Sigmoid colon (tissue), 7 donors: ENCODE measurements around the gene FER1L5. TPM values are rescaled to one million over a fixed set of nuclear protein-coding genes. Genes with fewer than 3 reads are reported as not detected.

Source experiments
- DNase-seq: peaks from one replicate; pipeline ENCODE4 v3.0.0-alpha.2; 2019
- H3K27ac ChIP-seq, 4 donors: fragments of 200-600 bp; sonication (generic); one replicate each; pipeline ENCODE4 v1.5.1; 2016 to 2019; ENCODE audit warnings: mild to moderate bottlenecking in 1 of 4
- H3K27me3 ChIP-seq, 3 donors: fragments of 200-600 bp; sonication (generic); one replicate each; pipeline ENCODE4 v1.5.1; 2019; ENCODE audit warnings: mild to moderate bottlenecking in 1 of 3
- H3K36me3 ChIP-seq, 4 donors: fragments of 200-600 bp; sonication (generic); one replicate each; pipeline ENCODE4 v1.5.1; 2016 to 2019
- H3K4me1 ChIP-seq, 4 donors: fragments of 200-600 bp; sonication (generic); one replicate each; pipeline ENCODE4 v1.5.1; 2017 to 2019
- H3K4me3 ChIP-seq, 4 donors: fragments of 200-600 bp; sonication (generic); one replicate each; pipeline ENCODE4 v1.5.1; 2017 to 2019; ENCODE audit warnings: mild to moderate bottlenecking in 2 of 4, moderate library complexity in 1 of 4
- H3K9me3 ChIP-seq, 4 donors: fragments of 200-600 bp in 3 of 4; sonication (generic) in 3 of 4; one replicate each; pipeline versions ENCODE4 v1.5.1 to v1.6.1; 2013 to 2019
- EP300 ChIP-seq, 4 donors: sonication (generic); formaldehyde crosslinking; IDR thresholded peaks; one replicate each; pipeline ENCODE4 v1.6.1; 2017; ENCODE audit warnings: antibody characterized with exemption in 4 of 4
- POLR2A ChIP-seq, 2 donors: fragments of 450-650 bp; IDR thresholded peaks; one replicate each; pipeline ENCODE4 v1.6.1; 2016; ENCODE audit warnings: antibody characterized with exemption in 2 of 2, mild to moderate bottlenecking in 2 of 2, moderate library complexity in 2 of 2
- POLR2AphosphoS5 ChIP-seq, 4 donors: sonication (generic); formaldehyde crosslinking; IDR thresholded peaks; one replicate each; pipeline ENCODE4 v1.6.1; 2017; ENCODE audit warnings: antibody characterized with exemption in 4 of 4
- WGBS, 2 donors: extraction: QIAGEN DNeasy Blood & Tissue Kit; methylation state at CpG; one replicate each; pipeline ENCODE4 v1.1.7; 2013; 5-methylcytosine and 5-hydroxymethylcytosine counted together
- intact Hi-C: fragments of 100-400 bp; cut with DNase I; formaldehyde crosslinking; loops from one replicate; pipeline ENCODE4 v1.15.1; 2023
- polyA plus RNA-seq, 3 donors: library from polyadenylated mRNA; stranded (reverse); fragments of 200-250 nt; gene quantifications; one replicate each; pipeline ENCODE4 v1.2.3, GENCODE V29; 2013
- total RNA-seq, 4 donors: library from RNA; depleted of rRNA; stranded (reverse); fragments of >200 nt; gene quantifications; one replicate each; pipeline ENCODE4 v1.1.0, GENCODE V29; 2016
- TF ChIP-seq, protein P1 (sequence below), 4 experiments: fragments of 450-650 bp in 3 of 4; fragments of 200-600 bp in 1 of 4; IDR thresholded peaks; one replicate each; pipeline ENCODE4 v1.5.1; 2016 to 2019; ENCODE audit warnings: antibody characterized with exemption in 4 of 4, mild to moderate bottlenecking in 3 of 4, moderate library complexity in 2 of 4
- donor health status: healthy with polysubstance abuse.
- donor health status: Bipolar disorder and iron deficiency.
- donor health status: healthy.

FER1L5 gene
- total and polyA plus RNA-seq, 7 donors, result under 0.01 to 0.01 TPM; not detected in 5

GRCh38 chr2:96703021-96703751 is 60.6 kb downstream of the FER1L5 start:
- intact Hi-C loops, result no loop called here
- H3K27me3 ChIP-seq, result no peaks in the 10 kb centered on the region
- H3K36me3 ChIP-seq, result peaks cover 20 to 58% (median 22%) of the 10 kb centered on the region in 4 donors
- peak; percentile 54 for DNase-seq
- H3K9me3 ChIP-seq, result no peaks in the 10 kb centered on the region
- no peak overlapping the region for H3K4me3 ChIP-seq
- TF ChIP-seq POLR2A (IDR thresholded peaks at IDR 0.05), result no peak
- TF ChIP-seq EP300 (IDR thresholded peaks at IDR 0.05), result no peak
- no peak for TF ChIP-seq POLR2AphosphoS5 (IDR thresholded peaks at IDR 0.05)
- TF ChIP-seq, protein P1, sequence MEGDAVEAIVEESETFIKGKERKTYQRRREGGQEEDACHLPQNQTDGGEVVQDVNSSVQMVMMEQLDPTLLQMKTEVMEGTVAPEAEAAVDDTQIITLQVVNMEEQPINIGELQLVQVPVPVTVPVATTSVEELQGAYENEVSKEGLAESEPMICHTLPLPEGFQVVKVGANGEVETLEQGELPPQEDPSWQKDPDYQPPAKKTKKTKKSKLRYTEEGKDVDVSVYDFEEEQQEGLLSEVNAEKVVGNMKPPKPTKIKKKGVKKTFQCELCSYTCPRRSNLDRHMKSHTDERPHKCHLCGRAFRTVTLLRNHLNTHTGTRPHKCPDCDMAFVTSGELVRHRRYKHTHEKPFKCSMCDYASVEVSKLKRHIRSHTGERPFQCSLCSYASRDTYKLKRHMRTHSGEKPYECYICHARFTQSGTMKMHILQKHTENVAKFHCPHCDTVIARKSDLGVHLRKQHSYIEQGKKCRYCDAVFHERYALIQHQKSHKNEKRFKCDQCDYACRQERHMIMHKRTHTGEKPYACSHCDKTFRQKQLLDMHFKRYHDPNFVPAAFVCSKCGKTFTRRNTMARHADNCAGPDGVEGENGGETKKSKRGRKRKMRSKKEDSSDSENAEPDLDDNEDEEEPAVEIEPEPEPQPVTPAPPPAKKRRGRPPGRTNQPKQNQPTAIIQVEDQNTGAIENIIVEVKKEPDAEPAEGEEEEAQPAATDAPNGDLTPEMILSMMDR (IDR thresholded peaks at IDR 0.05), result no peak
- no peaks in the 10 kb centered on the region for H3K4me1 ChIP-seq
- WGBS, 2 donors, result 97 to 98% methylated on average over 16 of the region's 16 CpGs
- H3K27ac ChIP-seq, result no peak overlapping the region

DNA sequence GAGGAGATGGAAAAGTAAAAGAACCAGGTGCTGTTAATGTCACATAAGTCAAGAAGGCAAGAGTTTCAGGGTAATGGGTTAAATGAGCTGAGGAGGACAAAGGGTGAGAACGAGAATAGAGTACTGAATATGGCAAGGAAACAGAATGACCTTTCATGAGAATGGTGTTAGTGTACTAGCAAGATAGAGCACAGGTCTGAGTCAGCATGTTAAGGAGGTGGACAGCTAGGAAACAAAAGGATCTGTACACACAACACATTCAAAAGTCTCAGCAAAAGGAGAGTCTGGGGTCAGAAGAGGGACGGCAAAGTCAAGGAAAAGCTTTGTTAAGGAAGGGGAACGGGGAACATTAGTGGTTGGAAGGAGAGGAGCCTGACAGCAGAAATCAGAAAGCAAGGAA is 68.4 kb downstream of the FER1L5 start:
- no peak for DNase-seq
- intact Hi-C loops, result no loop called here
- Histone ChIP-seq H3K27me3 (no peaks in the 10 kb centered on the region), H3K36me3 (peaks cover 35 to 84% (median 49%) of the 10 kb centered on the region in 4 donors), H3K9me3 (no peaks in the 10 kb centered on the region), H3K27ac (no peak overlapping the region), H3K4me1 (no peaks in the 10 kb centered on the region), H3K4me3 (no peak overlapping the region)
- TF ChIP-seq, protein P1 (IDR thresholded peaks at IDR 0.05), result no peak
- TF ChIP-seq POLR2AphosphoS5 (IDR thresholded peaks at IDR 0.05) (no peak), POLR2A (IDR thresholded peaks at IDR 0.05) (no peak), EP300 (IDR thresholded peaks at IDR 0.05) (no peak)
- 91 to 93% methylated on average over 3 of the region's 3 CpGs for WGBS, 2 donors

DNA sequence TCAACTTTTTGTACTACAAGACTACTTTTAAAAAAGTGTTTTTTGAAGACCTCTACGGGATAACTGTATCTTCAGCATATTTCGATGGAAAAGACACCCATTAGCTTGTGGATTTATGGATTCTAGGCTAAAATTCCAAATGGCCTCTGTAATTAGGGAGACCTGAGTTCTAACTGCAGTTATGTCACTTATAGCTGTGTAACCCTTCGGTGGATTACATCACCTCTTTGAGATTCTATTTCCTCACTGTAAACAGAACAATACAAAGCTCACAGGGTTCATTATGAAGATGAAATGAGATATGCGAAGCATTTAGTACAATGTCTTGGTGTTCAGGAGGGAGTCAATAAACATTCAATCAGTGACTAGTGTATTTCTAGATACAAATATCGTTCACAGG is 73.1 kb downstream of the FER1L5 start:
- TF ChIP-seq POLR2A (IDR thresholded peaks at IDR 0.05), result no peak
- TF ChIP-seq POLR2AphosphoS5 (IDR thresholded peaks at IDR 0.05), result no peak
- TF ChIP-seq, protein P1 (IDR thresholded peaks at IDR 0.05), result no peak
- TF ChIP-seq EP300 (IDR thresholded peaks at IDR 0.05), result no peak
- peaks cover 15 to 56% (median 18%) of the 10 kb centered on the region in 4 donors for H3K36me3 ChIP-seq
- 47 to 79% methylated on average over 5 of the region's 5 CpGs for WGBS, 2 donors

GRCh38 chr2:96716388-96716787 is 73.8 kb downstream of the FER1L5 start:
- Histone ChIP-seq H3K9me3 (no peaks in the 10 kb centered on the region), H3K36me3 (peaks cover 8 to 49% (median 10%) of the 10 kb centered on the region in 4 donors), H3K4me1 (no peaks in the 10 kb centered on the region), H3K27me3 (no peaks in the 10 kb centered on the region), H3K4me3 (no peak overlapping the region), H3K27ac (no peak overlapping the region)
- intact Hi-C loops, result no loop called here
- no peak for DNase-seq
- TF ChIP-seq EP300 (IDR thresholded peaks at IDR 0.05) (no peak), POLR2AphosphoS5 (IDR thresholded peaks at IDR 0.05) (no peak), POLR2A (IDR thresholded peaks at IDR 0.05) (no peak)
- TF ChIP-seq, protein P1 (IDR thresholded peaks at IDR 0.05), result no peak

More for the DNA sequence above, 73.1 kb downstream of the FER1L5 start:
- H3K27me3 ChIP-seq, result no peaks in the 10 kb centered on the region
- intact Hi-C loops, result no loop called here
- no peak overlapping the region for H3K4me3 ChIP-seq
- no peaks in the 10 kb centered on the region for H3K9me3 ChIP-seq
- H3K4me1 ChIP-seq, result no peaks in the 10 kb centered on the region
- DNase-seq, result no peak
- no peak overlapping the region for H3K27ac ChIP-seq
